ENCODE results near the gene WFIKKN1.

Gene WFIKKN1

DNA sequence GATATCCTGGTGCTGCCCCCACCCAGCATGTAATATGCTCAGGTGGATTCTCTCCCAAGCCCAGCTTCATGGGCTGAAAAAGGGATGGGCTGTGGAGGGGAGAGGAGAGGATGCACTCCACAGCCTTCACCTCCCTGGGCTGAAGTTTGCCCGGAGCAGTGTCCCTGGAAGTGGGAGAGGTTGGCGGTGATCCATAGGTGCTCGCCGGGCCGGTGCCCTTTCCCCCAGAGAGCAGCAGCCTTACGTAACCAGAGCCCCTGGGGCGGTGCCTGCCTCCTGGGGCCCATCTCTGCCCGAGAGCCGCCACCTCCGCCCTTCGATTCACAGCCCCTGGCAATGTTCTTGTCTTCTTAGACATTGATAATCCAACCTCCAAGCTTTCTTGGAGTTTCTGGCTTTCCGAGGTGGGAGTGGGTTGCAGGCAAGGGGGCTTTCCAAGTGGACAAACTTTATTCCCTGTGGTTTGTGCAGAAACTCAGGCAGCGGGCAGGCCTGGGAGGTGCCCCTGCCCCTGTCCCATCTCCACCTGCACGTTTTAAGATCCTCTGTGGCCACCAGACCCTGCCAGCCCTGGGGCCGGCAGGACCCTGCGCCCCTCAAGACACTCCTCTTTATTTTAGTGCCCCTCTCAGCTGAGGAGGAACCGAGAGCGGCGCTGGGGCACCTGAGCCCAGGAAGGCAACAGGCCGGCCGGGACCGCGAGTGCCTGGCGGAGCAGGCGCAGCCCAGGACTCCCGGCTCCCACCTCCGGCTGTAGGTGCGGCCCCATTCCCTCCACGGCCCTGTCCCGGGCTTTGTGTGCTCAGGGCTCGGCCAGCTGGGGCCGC is 15.3 kb downstream of the WFIKKN1 start:
- intact Hi-C loops (cut with DNase I) = no loop called here
- no peak for DNase-seq

DNA sequence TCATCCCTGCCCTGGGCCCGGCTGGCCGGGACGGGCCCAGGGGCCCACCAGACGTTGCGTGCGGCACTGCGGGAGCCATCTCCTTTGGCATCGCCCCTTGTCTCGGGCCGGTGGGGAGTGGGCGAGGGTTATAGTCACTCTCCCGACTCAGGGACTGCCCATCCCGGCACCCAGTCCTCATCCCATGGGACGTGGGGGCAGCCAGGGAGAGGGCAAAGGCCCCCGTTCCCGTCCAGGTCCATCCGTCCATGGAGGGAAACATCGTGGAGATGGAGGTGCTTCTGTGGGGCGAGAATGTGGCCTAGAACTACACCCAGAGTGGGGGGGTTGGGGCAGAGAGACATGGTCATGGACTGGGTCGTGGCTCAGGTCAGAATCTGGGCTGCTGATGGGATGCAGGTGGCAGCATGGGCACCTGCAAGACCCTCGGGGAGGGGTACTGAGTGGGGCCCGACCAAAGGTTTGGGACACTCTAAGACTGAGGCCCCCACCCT is 15.9 kb downstream of the WFIKKN1 start:
- intact Hi-C loops (cut with DNase I) = no loop called here
- DNase-seq = no peak

DNA sequence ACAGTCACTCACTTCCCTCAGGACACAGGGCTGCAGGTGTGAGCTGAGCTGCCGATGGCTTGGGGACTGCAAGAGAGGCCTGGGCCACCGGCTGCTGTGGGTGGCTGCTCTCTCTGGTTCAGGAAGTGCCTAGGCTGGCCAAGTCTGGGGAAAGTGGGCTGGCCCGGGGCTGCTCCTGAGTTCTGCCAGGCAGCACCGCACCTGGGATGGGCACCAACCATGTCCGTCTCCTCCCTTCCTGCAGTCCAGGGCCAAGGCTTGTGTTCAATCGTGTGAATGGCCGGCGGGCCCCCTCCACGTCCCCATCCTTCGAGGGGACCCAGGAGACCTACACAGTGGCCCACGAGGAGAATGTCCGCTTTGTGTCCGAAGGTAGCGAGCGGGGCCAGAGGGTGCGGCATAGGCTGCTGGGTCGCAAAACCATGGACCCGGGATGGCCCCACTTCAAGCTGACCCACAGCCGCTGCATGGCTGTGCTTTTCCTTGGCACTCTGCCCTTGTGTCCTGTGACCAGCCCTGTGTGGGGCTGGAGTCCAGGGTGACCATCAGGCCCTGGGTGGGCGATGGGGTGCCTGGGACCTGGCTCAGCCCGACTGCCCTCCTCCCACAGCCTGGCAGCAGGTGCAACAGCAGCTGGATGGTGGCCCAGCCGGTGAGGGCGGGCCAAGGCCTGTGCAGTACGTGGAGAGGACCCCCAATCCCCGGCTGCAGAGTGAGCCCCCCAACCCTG is 16.6 kb downstream of the WFIKKN1 start:
- intact Hi-C loops (cut with DNase I) = no loop called here
- no peak for DNase-seq

DNA sequence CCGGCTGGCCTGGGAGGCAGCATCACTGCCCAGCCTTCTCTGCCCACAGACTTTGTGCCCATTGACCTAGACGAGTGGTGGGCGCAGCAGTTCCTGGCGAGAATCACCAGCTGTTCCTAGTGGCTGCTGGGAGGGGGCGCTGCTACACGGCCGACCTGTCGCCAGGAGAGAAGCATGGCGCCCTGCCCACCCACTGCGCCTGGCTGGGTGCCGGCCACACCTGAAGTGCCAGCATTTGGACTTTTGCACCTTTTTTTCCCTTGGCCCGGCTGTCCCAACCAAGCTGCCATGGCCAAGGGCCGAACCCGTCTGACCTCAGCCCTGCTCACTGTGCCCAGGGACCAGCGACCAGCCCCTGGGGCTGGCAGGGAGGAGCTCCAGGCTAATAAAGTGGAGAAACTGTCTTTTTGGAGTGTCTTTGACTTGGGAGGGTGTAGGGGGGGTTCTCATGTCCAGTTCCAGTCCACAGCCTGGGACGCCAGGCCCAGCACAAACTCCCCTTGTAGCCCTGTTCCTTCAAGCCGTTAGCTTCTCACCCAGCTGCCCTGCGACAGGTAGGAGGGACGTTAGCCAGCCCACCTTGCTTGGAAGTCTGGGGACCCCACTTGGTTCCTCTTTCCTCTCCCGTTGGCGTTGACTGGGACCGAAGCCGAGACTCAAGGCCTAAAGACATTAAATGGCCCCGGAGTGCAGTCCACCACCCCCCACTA is 17.4 kb downstream of the WFIKKN1 start:
- peak in 9 of 42 donors; percentile 33 to 66 (median 40) for DNase-seq
- intact Hi-C loops (cut with DNase I) = no loop called here

DNA sequence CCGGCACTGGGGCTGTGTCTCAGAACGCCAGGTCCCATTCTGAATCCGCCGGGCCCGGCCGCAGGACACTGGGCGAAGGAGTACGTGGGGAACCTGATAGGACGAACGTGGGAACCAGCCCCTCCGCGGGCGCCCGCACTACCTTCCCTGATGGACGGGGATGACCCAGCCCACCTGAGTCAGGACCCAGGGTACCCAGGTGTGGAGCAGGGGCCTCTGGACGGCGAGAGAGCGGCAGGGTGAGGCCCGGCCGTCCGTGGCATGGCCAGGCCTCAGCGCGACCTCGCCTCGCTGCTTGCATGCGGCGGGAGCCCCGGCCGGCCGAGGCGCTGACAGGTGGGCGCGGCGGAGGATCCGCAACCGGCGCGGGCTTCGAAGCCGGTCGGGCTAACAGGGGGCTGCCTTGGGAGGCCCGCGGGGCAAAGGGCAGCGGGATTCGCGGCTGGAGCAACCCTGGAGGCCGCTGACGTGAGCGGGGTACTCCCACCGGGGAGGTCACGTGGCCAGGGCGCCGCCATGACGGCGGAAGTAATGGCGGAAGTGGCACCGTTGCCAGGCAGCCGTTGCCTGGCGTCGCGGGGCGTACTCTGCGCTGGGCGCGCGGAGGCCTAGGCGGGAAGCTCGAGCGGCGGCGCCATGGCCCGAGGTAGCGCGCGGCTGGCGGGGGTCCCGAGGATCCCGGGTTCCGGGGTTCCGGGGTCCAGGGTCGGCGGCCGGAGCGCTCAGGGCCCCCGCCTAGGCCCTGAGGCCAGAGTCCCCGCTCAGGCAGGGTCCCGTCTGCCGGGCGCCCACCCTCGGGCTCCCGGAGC is 18.2 kb downstream of the WFIKKN1 start, which contains the start of gene WDR90:
Gene WDR90, plus strand, starts transcription at position 585 of the 809 bp plus-strand sequence. Its CDS starts 52 bp downstream, at position 637.
- DNase-seq = peak; percentile 91 to 99 (median 98)
- intact Hi-C loops (cut with DNase I) = no loop called here

DNA sequence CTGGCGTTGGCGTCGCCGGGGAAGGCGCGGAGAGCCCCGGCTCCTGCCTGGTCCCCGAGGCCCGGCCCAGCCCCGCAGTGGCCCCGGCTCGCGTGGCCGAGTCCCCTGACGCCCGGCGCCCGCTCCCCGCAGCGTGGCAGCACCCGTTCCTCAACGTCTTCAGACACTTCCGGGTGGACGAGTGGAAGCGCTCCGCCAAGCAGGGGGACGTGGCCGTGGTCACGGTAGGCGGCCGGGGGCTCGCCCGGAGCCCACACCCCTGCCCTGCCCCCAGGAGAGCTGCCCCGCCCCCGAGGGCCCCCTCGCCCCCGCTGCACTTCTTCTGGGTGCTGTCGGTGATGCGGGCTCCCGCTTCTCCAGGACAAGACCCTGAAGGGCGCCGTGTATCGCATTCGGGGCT is 18.8 kb downstream of the WFIKKN1 start:
- no peak for DNase-seq
- intact Hi-C loops (cut with DNase I) = no loop called here

DNA sequence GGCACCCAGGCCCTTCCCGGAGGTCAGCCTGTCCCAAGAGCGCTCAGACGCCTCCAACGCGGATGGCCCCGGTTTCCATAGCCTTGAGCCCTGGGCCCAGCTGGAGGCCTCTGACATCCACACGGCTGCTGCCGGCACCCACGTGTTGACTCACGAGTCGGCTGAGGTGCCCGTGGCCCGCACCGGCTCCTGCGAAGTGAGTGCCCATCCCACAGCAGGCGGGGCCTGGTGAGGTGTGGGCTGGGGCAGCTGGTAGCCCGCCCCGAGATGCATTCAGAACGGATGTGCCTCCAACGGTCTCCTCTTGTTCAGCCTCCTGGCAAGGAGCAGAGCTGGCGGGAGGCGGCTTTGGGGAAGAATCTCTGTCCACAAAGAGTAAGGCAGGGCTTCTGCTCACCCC is 21.1 kb downstream of the WFIKKN1 start:
- intact Hi-C loops (cut with DNase I) = no loop called here
- DNase-seq = no peak

DNA sequence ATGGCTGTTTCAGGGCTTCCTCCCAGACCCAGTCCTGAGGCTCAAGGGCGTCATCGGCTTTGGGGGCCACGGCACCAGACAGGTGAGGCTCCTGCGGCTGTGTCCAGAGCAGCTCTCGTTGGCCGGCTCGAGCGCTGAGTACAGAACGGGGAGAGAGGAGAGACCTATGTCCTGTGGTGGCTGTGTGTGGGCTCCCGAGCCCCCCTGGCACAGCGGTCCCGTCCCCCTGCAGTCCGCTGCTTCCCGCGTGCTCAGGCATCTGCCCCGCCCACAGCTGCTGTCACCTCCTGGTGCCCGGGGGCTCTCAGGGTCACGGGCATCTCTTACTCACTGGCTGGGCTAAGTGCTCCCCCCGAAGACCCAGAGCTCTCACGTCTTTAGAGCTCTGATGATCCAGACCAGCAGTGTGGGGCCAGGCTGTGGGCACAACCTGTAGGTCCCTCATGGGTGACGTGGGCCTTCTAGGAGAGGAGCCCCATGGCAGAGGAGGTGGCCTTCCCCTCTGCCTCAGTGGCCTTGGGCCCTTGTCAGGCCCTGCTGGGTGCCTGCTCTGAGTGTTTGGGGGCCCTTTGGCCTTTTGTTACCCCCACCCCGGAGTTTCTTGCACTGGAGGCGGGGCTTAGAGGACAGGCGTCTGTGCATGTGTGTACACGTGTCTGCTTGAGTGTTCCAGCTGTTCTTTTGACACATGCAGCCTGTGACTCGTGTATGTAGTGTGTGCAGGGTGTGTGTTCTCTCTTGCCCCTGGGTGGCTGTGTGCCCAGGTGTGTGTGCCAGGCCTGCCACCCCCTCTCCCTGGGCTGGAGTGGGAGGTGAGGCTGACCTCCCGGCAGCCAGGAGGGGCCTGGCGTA is 21.9 kb downstream of the WFIKKN1 start:
- intact Hi-C loops (cut with DNase I) = no loop called here
- DNase-seq = no peak

DNA sequence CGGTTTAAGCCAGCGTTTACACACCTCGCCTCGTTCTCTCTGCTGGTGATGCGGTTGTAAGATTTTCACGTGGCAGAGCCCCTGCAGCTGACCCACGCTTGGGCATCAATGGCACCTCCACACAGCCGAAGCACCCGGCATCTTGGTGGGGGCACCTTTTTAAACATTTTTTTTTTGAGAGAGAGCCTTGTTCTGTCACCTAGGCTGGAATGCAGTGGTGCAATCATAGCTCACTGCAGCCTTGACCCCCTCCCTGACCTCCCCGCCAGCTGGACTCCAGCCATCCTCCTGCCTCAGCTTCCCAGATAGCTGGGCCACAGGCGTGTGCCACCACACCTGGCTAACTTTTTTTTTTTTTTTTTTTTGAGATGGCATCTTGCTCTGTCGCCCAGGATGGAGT is 23.2 kb downstream of the WFIKKN1 start:
- intact Hi-C loops (cut with DNase I) = no loop called here
- no peak for DNase-seq

DNA sequence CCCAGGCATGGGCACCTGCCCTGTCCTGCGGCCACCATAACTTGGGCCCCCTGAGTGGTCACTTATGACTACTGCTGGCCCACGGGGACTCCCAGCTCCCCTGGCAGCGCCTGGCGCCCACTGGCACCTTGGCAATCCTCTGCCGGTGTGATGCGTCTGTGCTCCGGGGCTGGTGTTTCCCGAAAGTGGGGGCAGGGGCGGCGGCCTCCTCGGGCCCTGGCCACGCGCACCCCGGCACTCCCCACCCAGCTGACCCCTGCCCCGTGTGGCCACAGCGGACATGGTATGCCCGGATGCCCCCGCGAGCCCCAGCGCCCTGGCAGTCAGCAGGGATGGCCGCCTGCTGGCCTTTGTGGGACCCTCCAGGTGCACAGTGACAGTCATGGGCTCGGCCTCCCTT is 26.7 kb downstream of the WFIKKN1 start:
- no peak for DNase-seq
- intact Hi-C loops (cut with DNase I) = no loop called here

DNA sequence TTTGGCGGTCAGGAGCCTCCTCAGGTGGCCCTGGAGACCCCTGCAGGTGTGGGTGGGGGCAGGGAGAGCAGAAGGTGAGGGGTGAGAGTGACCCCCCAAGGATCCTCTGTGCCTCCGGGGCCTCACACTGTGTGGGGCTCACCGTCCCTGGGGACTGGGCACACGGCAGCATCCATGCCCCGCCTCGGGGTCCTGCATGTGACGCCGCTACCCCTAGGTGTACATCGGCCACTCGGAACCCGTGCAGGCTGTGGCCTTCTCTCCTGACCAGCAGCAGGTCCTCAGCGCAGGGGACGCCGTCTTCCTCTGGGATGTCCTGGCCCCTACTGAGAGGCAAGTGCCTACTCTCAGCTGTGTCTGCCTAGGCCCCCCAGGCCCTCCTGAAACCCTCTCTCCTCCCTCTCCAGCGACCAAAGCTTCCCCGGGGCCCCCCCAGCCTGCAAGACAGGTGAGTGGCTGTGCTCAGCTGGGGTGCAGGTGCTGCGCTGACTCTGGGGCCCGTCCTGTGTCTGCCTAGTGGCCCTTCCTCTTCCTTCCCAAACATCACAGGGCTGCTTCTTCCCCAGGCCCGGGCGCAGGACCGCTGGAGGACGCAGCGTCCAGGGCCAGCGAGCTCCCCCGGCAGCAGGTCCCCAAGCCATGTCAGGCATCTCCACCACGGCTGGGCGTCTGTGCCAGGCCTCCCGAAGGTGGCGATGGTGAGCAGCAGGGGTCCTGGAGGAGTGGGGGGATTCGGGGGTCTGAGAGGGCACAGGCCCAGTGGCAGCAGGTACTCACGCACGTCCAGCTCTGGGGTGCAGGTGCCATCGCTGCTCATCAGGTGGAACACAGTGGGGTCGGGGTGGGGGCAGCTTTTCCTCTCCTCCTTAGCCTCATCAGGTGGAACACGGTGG is 28.1 kb downstream of the WFIKKN1 start:
- DNase-seq = no peak
- intact Hi-C loops (cut with DNase I) = no loop called here

DNA sequence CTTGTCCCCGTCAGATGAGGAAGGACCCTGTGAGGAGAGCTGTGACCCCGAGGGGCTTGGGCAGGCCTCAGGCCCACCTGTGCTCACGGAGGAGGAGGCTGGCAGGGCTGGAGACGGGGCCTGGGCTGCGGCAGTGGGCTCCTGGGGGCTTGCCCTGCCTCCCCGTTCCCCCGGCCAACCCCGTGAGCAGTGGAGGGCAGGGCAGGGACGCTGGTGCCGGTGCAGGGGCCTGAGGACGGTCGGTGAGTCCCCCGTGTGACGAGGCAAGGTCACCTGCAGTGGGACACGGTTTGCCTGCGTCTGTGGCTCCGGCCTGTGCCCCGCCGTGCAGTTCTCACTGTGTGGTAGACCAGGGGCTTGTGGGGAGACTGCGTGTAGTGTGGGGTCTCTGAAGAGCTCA is 28.8 kb downstream of the WFIKKN1 start:
- intact Hi-C loops (cut with DNase I) = no loop called here
- DNase-seq = no peak

DNA sequence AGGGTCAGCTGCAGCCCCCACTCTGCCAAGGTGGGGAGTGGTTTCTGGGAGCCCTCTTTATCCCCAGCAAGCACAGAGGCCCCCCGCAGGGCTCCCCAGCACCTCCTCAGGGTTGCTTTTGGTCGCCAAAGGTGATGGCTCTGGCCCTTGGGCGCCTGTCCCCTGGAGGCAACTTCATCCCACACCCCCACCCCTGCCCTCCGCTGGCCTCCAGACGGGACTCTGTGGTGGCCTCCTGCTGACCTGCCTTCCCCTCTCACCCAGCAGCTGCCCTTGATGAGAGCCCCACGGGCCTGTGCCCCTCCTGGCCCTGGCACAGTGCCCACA is 29.3 kb downstream of the WFIKKN1 start:
- intact Hi-C loops (cut with DNase I) = no loop called here

DNA sequence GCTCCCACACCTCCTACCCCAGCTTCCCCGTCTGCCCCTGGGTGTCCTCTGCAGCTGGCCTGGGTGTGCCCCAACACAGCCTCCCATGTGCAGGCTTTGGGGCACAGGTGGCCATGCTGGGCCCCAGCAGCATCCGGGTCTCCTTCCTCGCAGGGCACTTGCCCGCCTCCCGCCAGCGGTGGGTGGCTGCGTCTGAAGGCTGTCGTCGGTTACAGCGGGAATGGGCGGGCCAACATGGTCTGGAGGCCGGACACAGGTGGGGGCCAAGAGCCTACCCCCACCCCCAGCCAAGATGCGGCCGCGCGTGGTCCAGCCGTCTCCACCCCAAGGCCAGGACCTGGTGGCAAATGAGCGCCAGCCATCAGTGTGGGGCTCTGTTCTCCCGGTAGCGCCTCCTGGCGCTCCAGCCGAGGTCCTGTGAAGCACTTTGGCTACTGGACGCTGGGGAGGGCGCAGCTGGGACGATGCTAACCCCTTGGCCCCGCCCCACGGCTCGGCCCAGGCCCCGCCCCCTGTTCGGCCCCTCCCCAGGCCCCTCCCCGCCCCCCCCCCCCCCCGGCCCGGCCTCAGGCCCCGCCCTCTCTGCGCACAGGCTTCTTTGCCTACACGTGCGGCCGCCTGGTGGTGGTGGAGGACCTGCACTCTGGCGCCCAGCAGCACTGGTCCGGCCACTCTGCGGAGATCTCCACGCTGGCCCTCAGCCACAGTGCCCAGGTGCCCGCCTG is 29.8 kb downstream of the WFIKKN1 start:
- peak; percentile 73 to 92 (median 85) for DNase-seq
- intact Hi-C loops (cut with DNase I) = no loop called here

More for the DNA sequence above, 29.3 kb downstream of the WFIKKN1 start:
- DNase-seq = no peak

DNA sequence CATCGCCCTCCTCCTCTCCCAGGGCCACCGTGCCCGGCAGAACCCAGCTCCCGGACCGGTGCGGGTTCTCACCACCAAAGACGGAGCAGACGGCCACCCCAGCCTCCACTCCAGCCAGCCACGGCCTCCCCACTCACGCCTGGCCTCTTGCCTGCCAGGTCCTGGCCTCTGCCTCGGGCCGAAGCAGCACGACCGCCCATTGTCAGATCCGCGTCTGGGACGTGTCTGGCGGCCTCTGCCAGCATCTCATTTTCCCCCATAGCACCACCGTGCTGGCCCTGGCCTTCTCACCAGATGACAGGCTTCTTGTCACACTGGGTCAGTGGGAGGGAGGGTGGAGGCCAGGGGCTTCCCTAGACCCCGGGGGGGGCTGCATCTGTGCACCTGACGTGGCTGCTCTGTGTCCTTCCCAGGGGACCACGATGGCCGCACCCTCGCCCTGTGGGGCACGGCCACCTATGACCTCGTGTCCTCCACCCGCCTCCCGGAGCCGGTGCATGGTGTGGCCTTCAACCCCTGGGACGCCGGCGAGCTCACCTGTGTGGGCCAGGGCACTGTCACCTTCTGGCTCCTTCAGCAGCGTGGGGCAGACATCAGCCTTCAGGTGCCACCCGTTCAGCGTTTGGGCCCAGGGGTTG is 30.5 kb downstream of the WFIKKN1 start:
- no peak for DNase-seq
- intact Hi-C loops (cut with DNase I) = no loop called here

DNA sequence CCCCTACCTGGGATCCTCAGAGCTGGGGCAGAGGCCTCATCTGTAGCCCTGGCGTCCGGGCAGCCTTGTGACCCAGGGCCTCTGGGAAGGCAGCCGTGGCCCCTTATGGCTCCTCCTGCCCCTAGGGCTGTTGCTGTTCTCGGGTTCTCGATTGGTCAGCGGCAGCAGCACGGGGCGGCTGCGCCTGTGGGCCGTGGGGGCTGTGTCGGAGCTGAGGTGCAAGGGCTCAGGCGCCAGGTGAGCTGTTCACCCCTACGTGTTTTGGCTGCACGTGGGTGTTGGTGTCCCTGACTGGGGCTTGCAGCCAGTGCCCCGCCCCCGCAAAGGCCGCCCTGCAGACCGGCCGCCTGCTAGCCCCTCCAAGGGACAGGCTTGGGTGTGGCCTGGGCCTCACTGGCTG is 31.3 kb downstream of the WFIKKN1 start:
- intact Hi-C loops (cut with DNase I) = no loop called here
- DNase-seq = no peak
